ENCODE data around the gene ACSL5. TPM values are rescaled to one million over a fixed set of nuclear protein-coding genes. Genes with fewer than 3 reads are reported as not detected.
A peak's percentile ranks its signal among the peaks of the same experiment; 100 is the strongest.

The ACSL5 gene
- total RNA-seq, 2 experiments from 2014 or later, result 25.3 to 25.4 TPM

DNA sequence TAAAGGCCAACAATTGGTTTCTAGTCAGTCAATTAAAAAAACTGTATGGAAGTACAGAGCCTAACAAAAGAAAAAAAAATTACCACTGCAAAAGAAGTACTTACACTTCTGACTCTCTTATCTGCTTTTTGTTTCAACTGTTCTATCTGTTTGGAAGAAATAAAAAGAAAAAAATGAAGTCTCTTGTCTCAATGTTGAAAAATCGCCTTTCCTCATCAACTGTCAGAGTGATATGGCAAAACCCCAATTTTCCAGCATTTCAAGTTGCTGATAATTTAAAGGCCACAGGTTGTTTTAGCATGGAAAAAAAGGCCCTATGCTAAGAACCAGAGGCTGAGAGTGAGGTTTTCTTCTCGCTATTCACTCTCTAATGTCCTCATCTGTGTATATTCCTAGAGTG, 59.2 kb downstream of the ACSL5 start:
- Histone ChIP-seq H3K4me3 (ENCODE audit: low read depth, low read length, poor library complexity, severe bottlenecking) (no peak overlapping the region), H3K36me3 (ENCODE audit: insufficient read depth, low read length) (peaks cover 90% of the 10 kb centered on the region), H3K9me2 (ENCODE audit: insufficient read depth, low read length) (no peaks in the 10 kb centered on the region), H3K4me1 (ENCODE audit: insufficient read depth, low read length, poor library complexity, severe bottlenecking) (no peaks in the 10 kb centered on the region), H2AFZ (ENCODE audit: low read length) (no peak overlapping the region), H3K4me2 (ENCODE audit: low read length) (no peak overlapping the region), H3K27ac (ENCODE audit: low read depth, low read length, poor library complexity, severe bottlenecking) (no peak overlapping the region), H3K9me3 (ENCODE audit: low read length) (no peaks in the 10 kb centered on the region), H3K79me2 (ENCODE audit: insufficient read depth, low read depth, low read length) (no peaks in the 10 kb centered on the region), H4K20me1 (ENCODE audit: insufficient read depth, low read length) (peaks cover 4% of the 10 kb centered on the region; the same call in 1 of the 2 replicates)
- ChIA-PET CTCF (ENCODE audit: unreplicated experiment) (no interaction called here), POLR2A (interaction anchor here (0.7 to 1.3 kb wide), 2 partner anchors 47 to 58 kb away, joined by 3 to 5 read pairs; no protein-coding TSS in a partner anchor)
- intact Hi-C loops (cut with micrococcal nuclease; ENCODE audit: unreplicated experiment), result no loop called here
- DNase-seq (ENCODE audit: low spot score), result no peak
- no TSS peak for BruUV-seq (replicated peaks)
- TF ChIP-seq EZH2phosphoT487 (IDR thresholded peaks at IDR 0.05; ENCODE audit: borderline replicate concordance, low read depth, low read length), result no peak
- TF ChIP-seq, protein P1, sequence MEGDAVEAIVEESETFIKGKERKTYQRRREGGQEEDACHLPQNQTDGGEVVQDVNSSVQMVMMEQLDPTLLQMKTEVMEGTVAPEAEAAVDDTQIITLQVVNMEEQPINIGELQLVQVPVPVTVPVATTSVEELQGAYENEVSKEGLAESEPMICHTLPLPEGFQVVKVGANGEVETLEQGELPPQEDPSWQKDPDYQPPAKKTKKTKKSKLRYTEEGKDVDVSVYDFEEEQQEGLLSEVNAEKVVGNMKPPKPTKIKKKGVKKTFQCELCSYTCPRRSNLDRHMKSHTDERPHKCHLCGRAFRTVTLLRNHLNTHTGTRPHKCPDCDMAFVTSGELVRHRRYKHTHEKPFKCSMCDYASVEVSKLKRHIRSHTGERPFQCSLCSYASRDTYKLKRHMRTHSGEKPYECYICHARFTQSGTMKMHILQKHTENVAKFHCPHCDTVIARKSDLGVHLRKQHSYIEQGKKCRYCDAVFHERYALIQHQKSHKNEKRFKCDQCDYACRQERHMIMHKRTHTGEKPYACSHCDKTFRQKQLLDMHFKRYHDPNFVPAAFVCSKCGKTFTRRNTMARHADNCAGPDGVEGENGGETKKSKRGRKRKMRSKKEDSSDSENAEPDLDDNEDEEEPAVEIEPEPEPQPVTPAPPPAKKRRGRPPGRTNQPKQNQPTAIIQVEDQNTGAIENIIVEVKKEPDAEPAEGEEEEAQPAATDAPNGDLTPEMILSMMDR (conservative IDR thresholded peaks at IDR 0.05; ENCODE audit: low read length), result no peak

DNA sequence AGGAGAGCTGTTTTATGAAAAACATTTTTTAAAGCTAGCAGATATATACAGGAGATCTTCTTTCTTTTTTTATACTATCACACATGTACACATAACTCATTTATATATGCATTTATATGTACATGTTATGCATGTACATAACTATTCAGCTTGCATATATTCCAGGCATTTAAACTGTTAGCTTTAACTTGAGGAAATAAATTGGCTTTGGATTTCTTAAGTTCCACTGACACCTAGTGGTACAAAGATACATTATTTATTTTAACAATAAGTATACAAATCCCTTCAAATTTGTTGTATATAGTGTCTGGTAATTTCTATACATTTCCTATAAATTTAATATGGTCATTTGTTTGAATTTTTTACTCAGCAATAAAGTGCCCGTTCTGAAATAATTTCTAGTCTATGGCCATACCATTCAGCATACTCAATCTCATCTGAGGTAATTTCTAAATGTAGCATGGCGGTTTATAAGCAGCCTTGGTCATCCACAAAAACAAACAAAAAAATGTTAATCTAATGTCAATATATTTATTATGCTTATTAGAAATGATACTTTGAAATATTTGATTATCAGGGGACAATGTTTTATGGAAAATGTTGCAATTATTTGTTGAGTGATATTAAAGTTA, 61.2 kb downstream of the ACSL5 start:
- ChIA-PET POLR2A (interaction anchor here (0.7 to 1.5 kb wide), 5 partner anchors 10 to 294 kb away, joined by 3 to 8 read pairs (median 4); partner anchors contain the start of gene ZDHHC6), CTCF (ENCODE audit: unreplicated experiment) (interaction anchor here (0.8 kb wide), 1 partner anchor 8 kb away, joined by 3 read pairs; no protein-coding TSS in a partner anchor)
- Histone ChIP-seq H4K20me1 (ENCODE audit: insufficient read depth, low read length) (peaks cover 4% of the 10 kb centered on the region; the same call in 1 of the 2 replicates), H3K9me3 (ENCODE audit: low read length) (no peaks in the 10 kb centered on the region), H3K4me1 (ENCODE audit: insufficient read depth, low read length, poor library complexity, severe bottlenecking) (no peaks in the 10 kb centered on the region), H3K79me2 (ENCODE audit: insufficient read depth, low read depth, low read length) (no peaks in the 10 kb centered on the region), H3K27ac (ENCODE audit: low read depth, low read length, poor library complexity, severe bottlenecking) (no peak overlapping the region), H3K36me3 (ENCODE audit: insufficient read depth, low read length) (peaks cover 83% of the 10 kb centered on the region), H3K4me3 (ENCODE audit: low read depth, low read length, poor library complexity, severe bottlenecking) (no peak overlapping the region), H2AFZ (ENCODE audit: low read length) (no peak overlapping the region), H3K9me2 (ENCODE audit: insufficient read depth, low read length) (no peaks in the 10 kb centered on the region), H3K4me2 (ENCODE audit: low read length) (no peak overlapping the region)
- peak; percentile 45 for DNase-seq (ENCODE audit: low spot score)
- TF ChIP-seq, protein P1 (conservative IDR thresholded peaks at IDR 0.05; ENCODE audit: low read length), result peak; percentile 80
- TF ChIP-seq EZH2phosphoT487 (IDR thresholded peaks at IDR 0.05; ENCODE audit: borderline replicate concordance, low read depth, low read length), result no peak
- BruUV-seq (replicated peaks), result no TSS peak
- intact Hi-C loops (cut with micrococcal nuclease; ENCODE audit: unreplicated experiment), result loop anchor here (2.0 kb wide), 1 partner anchor 120 kb away; no protein-coding TSS in a partner anchor

DNA sequence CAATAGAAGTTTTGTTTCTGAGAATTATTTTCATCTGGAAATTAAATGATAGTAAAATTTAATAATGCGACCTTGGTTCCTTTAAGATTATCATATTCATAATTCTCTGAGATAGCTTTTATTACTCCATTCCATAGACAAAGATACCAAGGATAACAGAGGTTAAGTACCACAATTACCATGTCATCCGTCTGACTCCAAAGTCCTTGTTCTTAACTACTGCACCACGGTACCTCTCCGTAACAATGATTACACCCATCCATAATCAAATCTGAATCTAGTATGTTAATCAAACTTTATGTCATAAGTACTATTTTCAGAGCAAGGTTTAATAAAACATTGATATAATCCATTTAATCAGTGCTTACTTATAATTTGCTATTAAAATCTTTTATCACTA, 64.4 kb downstream of the ACSL5 start:
- ChIA-PET POLR2A (interaction anchor here (1.0 kb wide), 1 partner anchor 13 kb away, joined by 3 read pairs; no protein-coding TSS in a partner anchor), CTCF (ENCODE audit: unreplicated experiment) (no interaction called here)
- Histone ChIP-seq H3K4me2 (ENCODE audit: low read length) (no peak overlapping the region), H3K36me3 (ENCODE audit: insufficient read depth, low read length) (peaks cover 82% of the 10 kb centered on the region), H3K79me2 (ENCODE audit: insufficient read depth, low read depth, low read length) (no peaks in the 10 kb centered on the region), H3K27ac (ENCODE audit: low read depth, low read length, poor library complexity, severe bottlenecking) (no peak overlapping the region), H3K4me1 (ENCODE audit: insufficient read depth, low read length, poor library complexity, severe bottlenecking) (peaks cover 6% of the 10 kb centered on the region), H3K9me2 (ENCODE audit: insufficient read depth, low read length) (no peaks in the 10 kb centered on the region), H4K20me1 (ENCODE audit: insufficient read depth, low read length) (peaks cover 4% of the 10 kb centered on the region; the same call in 1 of the 2 replicates), H3K4me3 (ENCODE audit: low read depth, low read length, poor library complexity, severe bottlenecking) (no peak overlapping the region), H2AFZ (ENCODE audit: low read length) (no peak overlapping the region), H3K9me3 (ENCODE audit: low read length) (no peaks in the 10 kb centered on the region)
- no peak for DNase-seq (ENCODE audit: low spot score)
- no TSS peak for BruUV-seq (replicated peaks)
- TF ChIP-seq EZH2phosphoT487 (IDR thresholded peaks at IDR 0.05; ENCODE audit: borderline replicate concordance, low read depth, low read length), result no peak
- TF ChIP-seq, protein P1 (conservative IDR thresholded peaks at IDR 0.05; ENCODE audit: low read length), result no peak
- intact Hi-C loops (cut with micrococcal nuclease; ENCODE audit: unreplicated experiment), result no loop called here

Data from OCI-LY7 (cell line).